ENCODE measurements around the gene SLC22A31.

The SLC22A31 gene

DNA sequence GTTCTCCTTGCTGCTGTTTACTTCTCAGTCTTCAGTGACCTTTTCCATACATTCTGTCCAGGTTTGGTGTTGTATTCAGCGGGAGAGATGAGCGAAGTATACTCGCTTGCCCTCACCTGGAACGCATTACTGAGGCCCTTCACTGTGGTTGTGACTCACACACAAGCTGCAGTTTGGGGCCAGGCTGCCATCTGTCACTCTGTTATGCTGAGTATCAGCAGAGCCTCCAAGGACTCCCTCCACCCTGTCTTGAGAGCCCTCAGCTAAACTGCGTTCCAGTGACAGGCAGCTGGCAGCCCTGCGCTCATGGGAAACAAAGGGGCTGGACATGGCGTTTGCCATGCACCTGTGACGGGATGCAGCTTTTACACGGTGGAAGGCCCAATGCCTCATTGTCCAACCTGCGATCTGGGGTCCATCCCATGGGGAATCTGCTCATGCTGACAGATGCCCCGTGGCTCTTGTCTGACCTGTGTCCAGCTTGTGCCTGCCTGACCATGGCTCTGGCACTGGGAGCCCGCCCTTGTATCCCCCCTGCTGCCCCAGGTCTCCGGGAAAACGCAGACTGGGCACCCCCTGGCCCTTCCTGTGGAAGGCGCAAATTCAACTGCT is 10.7 kb upstream of the SLC22A31 start:
- DNase-seq (ENCODE audit: low spot score): no peak

DNA sequence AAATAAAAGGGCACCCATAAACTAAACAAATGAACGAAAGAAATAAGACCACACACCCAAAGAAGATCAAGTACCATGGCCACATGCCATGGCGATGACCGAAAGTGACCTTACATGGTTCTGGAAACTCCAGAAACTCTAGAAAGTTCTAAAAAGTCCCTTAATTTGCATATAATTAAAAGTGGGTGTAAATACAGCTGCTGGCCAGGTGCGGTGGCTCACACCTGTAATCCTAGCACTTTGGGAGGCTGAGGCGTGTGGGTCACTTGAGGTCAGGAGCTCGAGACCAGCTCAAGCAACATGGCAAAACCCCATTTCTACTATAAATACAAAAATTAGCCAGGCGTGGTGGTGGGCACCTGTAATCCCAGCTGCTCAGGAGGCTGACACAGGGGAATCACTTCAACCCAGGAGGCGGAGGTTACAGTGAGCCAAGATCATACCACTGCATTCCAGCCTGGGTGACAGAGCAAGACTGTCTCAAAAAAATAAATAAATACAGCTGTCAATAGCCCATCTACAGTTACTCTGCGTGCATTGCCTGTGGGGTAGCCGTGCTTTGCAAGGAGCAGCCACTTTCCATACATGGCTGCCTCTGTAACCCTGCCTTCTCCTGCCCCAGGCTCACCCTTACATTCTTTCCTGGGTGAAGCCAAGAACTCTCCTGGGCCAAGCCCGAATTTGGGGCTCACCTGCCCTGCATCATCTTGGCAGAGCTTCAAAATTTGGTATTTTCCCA is 10.0 kb upstream of the SLC22A31 start:
- DNase-seq (ENCODE audit: low spot score): no peak
- TF ChIP-seq, protein P1, sequence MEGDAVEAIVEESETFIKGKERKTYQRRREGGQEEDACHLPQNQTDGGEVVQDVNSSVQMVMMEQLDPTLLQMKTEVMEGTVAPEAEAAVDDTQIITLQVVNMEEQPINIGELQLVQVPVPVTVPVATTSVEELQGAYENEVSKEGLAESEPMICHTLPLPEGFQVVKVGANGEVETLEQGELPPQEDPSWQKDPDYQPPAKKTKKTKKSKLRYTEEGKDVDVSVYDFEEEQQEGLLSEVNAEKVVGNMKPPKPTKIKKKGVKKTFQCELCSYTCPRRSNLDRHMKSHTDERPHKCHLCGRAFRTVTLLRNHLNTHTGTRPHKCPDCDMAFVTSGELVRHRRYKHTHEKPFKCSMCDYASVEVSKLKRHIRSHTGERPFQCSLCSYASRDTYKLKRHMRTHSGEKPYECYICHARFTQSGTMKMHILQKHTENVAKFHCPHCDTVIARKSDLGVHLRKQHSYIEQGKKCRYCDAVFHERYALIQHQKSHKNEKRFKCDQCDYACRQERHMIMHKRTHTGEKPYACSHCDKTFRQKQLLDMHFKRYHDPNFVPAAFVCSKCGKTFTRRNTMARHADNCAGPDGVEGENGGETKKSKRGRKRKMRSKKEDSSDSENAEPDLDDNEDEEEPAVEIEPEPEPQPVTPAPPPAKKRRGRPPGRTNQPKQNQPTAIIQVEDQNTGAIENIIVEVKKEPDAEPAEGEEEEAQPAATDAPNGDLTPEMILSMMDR (IDR thresholded peaks at IDR 0.05; ENCODE audit: extremely low read depth, missing control alignments): no peak

More for the DNA sequence above, 10.7 kb upstream of the SLC22A31 start:
- TF ChIP-seq, protein P1 (IDR thresholded peaks at IDR 0.05; ENCODE audit: extremely low read depth, missing control alignments): no peak

DNA sequence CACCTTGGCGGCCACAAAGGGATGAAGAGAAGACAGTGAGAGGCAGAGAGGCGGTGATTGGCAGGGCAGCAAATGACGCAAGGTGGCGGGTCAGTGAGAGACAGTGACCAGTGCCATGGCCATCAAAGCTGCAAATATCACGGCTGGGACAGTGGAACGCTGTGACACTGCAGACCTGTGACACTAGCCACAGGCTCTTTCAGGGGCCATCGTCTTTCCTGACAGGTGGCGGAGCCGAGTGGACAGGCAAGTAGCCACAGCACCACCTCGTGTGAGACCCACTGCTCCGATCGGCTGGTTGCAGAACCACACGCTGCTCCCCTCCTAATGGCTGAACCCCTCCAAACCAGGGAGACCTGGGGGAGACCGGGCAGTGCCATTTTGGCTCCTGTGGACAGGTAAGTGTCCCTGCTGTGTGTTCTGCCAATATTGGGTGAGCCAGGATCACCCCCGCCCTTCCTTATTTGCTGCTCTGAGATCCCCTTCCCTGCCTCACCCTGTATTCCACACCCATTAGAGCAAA is 9.2 kb upstream of the SLC22A31 start:
- DNase-seq (ENCODE audit: low spot score): no peak
- TF ChIP-seq, protein P1 (IDR thresholded peaks at IDR 0.05; ENCODE audit: extremely low read depth, missing control alignments): no peak

DNA sequence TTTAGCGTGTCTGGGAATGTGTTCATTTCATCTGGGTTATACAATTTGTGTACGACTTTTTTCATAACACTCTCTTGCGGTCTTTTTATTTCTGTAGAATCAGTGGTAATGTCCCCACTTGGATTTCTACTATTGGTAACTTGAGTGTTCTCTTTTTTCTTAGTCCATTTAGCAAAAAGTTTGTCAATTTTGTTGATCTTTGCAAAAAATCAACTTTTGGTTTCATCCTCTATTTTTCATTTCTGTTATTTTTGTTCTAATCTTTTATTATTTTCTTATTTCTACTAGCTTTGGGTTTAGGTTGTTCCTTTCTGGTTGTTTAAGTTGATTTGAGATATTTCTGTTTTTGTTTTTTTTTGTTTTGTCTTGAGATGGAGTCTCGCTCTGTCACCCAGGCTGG is 7.7 kb upstream of the SLC22A31 start:
- no peak for DNase-seq (ENCODE audit: low spot score)
- TF ChIP-seq, protein P1 (IDR thresholded peaks at IDR 0.05; ENCODE audit: extremely low read depth, missing control alignments): no peak

DNA sequence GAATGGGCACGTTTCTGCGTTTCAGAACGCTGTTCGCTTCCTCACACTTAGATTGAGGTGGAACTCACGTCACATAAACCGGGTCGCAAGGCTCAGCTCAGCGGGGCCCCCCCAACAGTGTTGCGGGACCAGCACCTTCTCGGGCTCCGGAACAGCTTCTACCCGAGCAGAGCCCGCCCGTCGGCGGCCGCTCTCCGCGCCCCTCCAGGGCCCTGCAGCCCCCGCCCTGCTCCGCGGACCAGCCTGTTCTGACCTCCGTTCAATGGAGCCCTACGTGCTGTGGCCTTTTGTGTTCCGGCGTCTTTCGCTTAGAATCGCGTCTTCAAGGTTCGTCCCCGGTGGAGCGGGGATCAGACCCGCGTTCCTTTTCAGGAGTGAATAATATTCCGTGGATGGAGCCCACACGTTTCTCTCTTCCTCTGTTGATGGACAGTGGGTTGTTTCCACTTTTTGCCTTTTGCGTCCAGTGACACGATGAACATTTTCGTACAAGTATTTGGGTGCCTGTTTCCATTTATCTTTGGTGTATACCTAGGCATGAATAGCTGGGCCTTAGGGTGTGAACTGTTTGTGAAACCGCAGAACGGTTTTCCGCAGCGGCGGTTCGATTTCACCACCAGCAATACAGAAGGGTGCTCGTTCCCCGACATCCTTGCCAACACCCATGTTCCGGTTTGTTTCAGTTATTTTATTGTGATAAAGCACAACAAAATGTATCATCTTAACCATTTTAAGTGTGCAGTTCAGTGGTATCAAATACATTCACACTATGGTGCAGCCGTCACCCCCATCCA is 2.3 kb upstream of the SLC22A31 start:
- DNase-seq (ENCODE audit: low spot score): no peak
- TF ChIP-seq, protein P1 (IDR thresholded peaks at IDR 0.05; ENCODE audit: extremely low read depth, missing control alignments): no peak

DNA sequence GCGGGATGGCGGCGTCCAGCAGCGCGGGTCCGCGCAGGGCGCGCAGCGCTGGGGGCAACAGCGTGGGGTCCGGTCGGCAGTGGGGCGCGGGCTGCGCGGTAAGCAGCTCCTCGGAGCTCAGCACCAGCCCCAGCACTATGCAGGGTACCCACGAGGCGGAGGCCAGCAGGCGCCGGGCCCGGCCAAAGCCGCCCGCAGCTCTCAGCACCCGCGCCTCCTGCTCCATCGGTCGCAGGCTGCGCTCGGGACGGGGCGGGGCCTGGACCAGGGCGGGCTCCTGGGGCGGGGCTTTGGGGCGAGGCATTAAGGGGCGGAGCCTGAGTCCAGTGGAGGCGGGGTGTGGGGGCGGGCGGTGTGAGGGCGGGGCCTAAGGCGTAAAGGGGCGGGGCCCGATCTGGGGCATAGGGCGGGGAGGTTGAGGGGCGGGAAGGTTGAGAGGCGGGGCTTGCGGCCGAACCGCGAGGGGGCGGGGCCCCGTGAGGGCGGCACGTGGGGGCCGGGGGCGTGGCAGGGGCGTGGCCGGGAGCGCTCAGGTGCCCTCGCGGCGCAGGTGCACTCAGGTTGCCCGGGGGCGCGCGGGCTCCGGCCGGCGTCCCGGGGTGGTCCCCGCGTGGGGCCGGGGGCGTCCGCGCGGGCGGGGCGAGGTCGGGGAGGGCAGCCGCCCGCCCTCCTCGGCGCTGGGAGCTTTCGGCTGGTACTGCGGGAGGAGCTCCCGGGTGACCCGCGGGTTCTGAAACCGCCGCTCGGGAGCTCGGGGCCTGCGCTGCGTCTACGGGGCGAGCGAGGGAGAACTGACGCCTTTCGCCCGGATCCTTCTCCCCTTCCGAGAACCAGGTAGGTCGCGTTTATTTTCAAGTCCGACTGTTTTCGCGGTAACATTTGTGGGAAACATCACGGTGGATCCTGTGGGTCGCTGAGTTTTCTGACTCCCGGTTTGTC is 1.4 kb upstream of the SLC22A31 start:
- TF ChIP-seq, protein P1 (IDR thresholded peaks at IDR 0.05; ENCODE audit: extremely low read depth, missing control alignments): no peak
- DNase-seq (ENCODE audit: low spot score): peak; percentile 87

Data from GM20000 (cell line).